Adrenal gland (tissue), 5 donors: ENCODE data around the gene NFE2L2.
"Not testable (repeated sequence)": the region's sequence is repeated elsewhere in the genome, so short reads cannot be mapped to it uniquely, and the experiment has no call there.

Experiments
- POLR2A ChIP-seq, 2 donors: fragments of 450-650 bp; IDR thresholded peaks; one replicate each; pipeline ENCODE4 v1.6.1; 2017; ENCODE audit warnings: antibody characterized with exemption in 2 of 2, mild to moderate bottlenecking in 2 of 2, moderate library complexity in 1 of 2
- TF ChIP-seq, protein P1 (sequence below), 6 experiments: fragments of 450-650 bp in 4 of 6; fragments of 200-600 bp in 2 of 6; sonication (generic) in 1 of 6; IDR thresholded peaks; 1 replicate in 5 of 6; 2 replicates in 1 of 6; pipeline versions ENCODE4 v1.5.1 to v1.8.0; 2016 to 2021; ENCODE audit warnings: antibody characterized with exemption in 6 of 6, mild to moderate bottlenecking in 2 of 6, moderate library complexity in 1 of 6
- donor health status: DM: no; HTN: no; CAD: no.

DNA sequence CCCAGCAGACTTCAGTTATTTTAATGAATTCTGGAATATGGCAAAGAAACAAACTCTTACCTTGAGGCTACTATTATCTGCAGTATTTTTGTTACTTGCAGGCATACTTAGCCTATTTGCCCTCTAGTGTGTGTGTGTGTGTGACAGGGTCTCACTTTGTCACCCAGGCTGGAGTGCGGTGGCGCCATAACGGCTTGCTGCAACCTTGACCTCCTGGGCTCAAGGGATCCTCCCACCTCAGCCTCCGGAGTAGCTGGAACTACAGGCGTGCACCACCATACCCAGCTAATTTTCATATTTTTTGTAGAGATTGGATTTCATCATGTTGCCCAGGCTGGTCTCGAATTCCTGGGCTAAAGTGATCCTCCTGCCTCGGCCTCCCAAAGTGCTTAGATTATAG lies 64.1 kb downstream of the NFE2L2 start:
- TF ChIP-seq, protein P1, sequence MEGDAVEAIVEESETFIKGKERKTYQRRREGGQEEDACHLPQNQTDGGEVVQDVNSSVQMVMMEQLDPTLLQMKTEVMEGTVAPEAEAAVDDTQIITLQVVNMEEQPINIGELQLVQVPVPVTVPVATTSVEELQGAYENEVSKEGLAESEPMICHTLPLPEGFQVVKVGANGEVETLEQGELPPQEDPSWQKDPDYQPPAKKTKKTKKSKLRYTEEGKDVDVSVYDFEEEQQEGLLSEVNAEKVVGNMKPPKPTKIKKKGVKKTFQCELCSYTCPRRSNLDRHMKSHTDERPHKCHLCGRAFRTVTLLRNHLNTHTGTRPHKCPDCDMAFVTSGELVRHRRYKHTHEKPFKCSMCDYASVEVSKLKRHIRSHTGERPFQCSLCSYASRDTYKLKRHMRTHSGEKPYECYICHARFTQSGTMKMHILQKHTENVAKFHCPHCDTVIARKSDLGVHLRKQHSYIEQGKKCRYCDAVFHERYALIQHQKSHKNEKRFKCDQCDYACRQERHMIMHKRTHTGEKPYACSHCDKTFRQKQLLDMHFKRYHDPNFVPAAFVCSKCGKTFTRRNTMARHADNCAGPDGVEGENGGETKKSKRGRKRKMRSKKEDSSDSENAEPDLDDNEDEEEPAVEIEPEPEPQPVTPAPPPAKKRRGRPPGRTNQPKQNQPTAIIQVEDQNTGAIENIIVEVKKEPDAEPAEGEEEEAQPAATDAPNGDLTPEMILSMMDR (IDR thresholded peaks at IDR 0.05): not testable (repeated sequence)
- TF ChIP-seq POLR2A (IDR thresholded peaks at IDR 0.05): not testable (repeated sequence)
